ENCODE measurements around the gene FAM76A. TPM values are rescaled to one million over a fixed set of nuclear protein-coding genes. Genes with fewer than 3 reads are reported as not detected.

The FAM76A gene
- total and polyA plus RNA-seq, 2 donors (not counting 3 experiments of a cell fraction or from before 2014, with no cell fraction given): 1.8 to 12.8 TPM

DNA sequence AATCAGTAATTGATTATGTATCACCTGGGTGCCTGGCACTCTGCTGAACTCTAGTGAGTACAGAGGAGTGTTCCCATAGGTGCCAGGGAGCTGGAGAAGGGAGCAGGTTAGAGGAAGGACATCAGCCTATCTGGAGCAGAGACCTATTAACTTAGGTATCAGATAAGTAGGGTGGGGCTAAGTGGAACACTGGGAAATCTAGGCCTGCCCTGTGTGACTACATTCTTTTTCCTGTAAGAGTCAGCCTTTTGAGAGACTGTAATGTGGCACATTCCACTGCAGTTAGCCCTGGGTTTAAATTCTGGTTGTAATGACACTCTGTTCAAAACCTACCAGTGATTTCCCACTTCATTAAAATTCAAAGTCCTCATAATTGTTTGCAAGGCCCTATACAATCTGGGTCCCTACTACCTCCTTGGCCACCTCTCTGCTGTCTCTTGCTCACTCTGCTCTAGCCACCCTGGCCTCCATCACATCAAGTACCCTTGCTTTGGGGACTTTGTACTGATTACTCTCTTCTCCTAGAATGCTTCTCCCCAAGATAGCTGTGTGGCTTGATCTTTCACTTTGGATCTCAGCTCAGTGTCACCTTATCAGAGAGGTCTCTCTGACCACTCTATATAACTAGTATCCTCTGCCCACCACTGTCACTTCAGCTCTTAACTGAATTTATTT, 60.2 kb downstream of the FAM76A start:
- POLR2A ChIA-PET: interaction anchor here (1.9 kb wide), 1 partner anchor 13 kb away, joined by 9 read pairs; the partner anchor contains the start of gene STX12
- Histone ChIP-seq H2AFZ (ENCODE audit: low read depth, low read length) (no peak overlapping the region), H3K36me3 (ENCODE audit: control insufficient read depth in 2 of 2, extremely low read depth in 1 of 2, insufficient read depth in 2 of 2, low read length in 2 of 2) (peaks cover 0 to 2% of the 10 kb centered on the region in 2 experiments), H3K4me1 (ENCODE audit: control insufficient read depth, extremely low read depth, insufficient read depth, low read length) (peaks cover 37% of the 10 kb centered on the region), H3K9me3 (replicated peaks; ENCODE audit: control insufficient read depth, insufficient read depth, low read length) (no peaks in the 10 kb centered on the region), H4K20me1 (replicated peaks; ENCODE audit: control insufficient read depth, extremely low read depth, insufficient read depth, low read length) (peaks cover 2% of the 10 kb centered on the region), H3K9ac (replicated peaks; ENCODE audit: extremely low read depth, insufficient read depth, low read length) (no peak overlapping the region), H3K9me1 (replicated peaks; ENCODE audit: control insufficient read depth, extremely low read depth, insufficient read depth, low read length) (no peaks in the 10 kb centered on the region), H3K79me2 (ENCODE audit: control insufficient read depth, insufficient read depth, low read length) (peaks cover 70% of the 10 kb centered on the region), H3K27me3 (ENCODE audit: control insufficient read depth in 2 of 2, insufficient read depth in 2 of 2, low read length in 2 of 2) (no peaks in the 10 kb centered on the region), H3K4me2 (ENCODE audit: insufficient read depth, low read length) (no peak overlapping the region), H3K4me3 (replicated peaks in 1 of 3; ENCODE audit: insufficient read depth in 1 of 3, low read depth in 1 of 3, low read length in 3 of 3) (no peak overlapping the region), H3K27ac (ENCODE audit: insufficient read depth, low read depth, low read length) (no peak overlapping the region)
- no TSS peak for BruUV-seq (replicated peaks)
- intact Hi-C loops (cut with micrococcal nuclease): no loop called here
- peak; percentile 27 for DNase-seq (ENCODE audit: low read depth, low spot score)
- dilution Hi-C loops (cut with MboI; ENCODE audit: extremely low pct_ligation_motif_present, low sequenced_read_pairs): no loop called here
- CTCF ChIA-PET: interaction anchor here (0.8 to 2.0 kb wide), 4 partner anchors 10 to 116 kb away, joined by 4 to 9 read pairs (median 6); no protein-coding TSS in a partner anchor
- TF ChIP-seq POLR2AphosphoS5 (IDR thresholded peaks at IDR 0.05; ENCODE audit: insufficient read depth, low read depth, low read length) (no peak), POLR2A (IDR thresholded peaks at IDR 0.05; ENCODE audit: low read depth, low read length) (no peak), JUN (IDR thresholded peaks at IDR 0.05; ENCODE audit: borderline replicate concordance, insufficient read depth, insufficient read length, low read depth) (no peak)
- TF ChIP-seq, protein P1, sequence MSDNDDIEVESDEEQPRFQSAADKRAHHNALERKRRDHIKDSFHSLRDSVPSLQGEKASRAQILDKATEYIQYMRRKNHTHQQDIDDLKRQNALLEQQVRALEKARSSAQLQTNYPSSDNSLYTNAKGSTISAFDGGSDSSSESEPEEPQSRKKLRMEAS (IDR thresholded peaks at IDR 0.05; ENCODE audit: insufficient read depth, insufficient read length): no peak
- FAIRE-seq: no peak

DNA sequence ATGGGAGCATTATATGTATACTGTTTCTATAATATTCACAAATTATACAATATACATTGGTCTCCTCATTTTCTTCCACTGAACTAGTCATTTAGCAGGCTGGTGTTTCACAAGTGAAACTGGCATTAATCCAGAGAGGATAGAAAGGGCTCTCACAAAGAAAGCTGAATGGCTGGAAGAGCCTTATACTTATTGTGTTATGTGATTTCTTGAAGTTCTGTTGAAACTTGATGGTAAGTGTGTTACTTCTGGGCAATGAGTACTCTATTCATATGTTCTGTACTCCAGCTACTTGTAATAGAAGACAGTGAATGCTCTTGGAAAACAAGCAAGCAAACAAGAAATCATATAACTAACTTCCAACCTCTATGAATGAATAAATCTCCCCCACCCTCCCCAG, 62.1 kb downstream of the FAM76A start:
- Histone ChIP-seq H4K20me1 (replicated peaks; ENCODE audit: control insufficient read depth, extremely low read depth, insufficient read depth, low read length) (peaks cover 2% of the 10 kb centered on the region), H3K9me1 (replicated peaks; ENCODE audit: control insufficient read depth, extremely low read depth, insufficient read depth, low read length) (no peaks in the 10 kb centered on the region), H3K4me2 (ENCODE audit: insufficient read depth, low read length) (no peak overlapping the region), H3K79me2 (ENCODE audit: control insufficient read depth, insufficient read depth, low read length) (peaks cover 54% of the 10 kb centered on the region), H3K9me3 (replicated peaks; ENCODE audit: control insufficient read depth, insufficient read depth, low read length) (no peaks in the 10 kb centered on the region), H2AFZ (ENCODE audit: low read depth, low read length) (no peak overlapping the region), H3K9ac (replicated peaks; ENCODE audit: extremely low read depth, insufficient read depth, low read length) (no peak overlapping the region), H3K36me3 (ENCODE audit: control insufficient read depth in 2 of 2, extremely low read depth in 1 of 2, insufficient read depth in 2 of 2, low read length in 2 of 2) (peaks cover 4 to 5% of the 10 kb centered on the region in 2 experiments), H3K4me3 (replicated peaks in 1 of 3; ENCODE audit: insufficient read depth in 1 of 3, low read depth in 1 of 3, low read length in 3 of 3) (no peak overlapping the region), H3K27me3 (ENCODE audit: control insufficient read depth in 2 of 2, insufficient read depth in 2 of 2, low read length in 2 of 2) (no peaks in the 10 kb centered on the region), H3K27ac (ENCODE audit: insufficient read depth, low read depth, low read length) (peak overlapping the region; percentile 42), H3K4me1 (ENCODE audit: control insufficient read depth, extremely low read depth, insufficient read depth, low read length) (peaks cover 37% of the 10 kb centered on the region)
- TF ChIP-seq POLR2AphosphoS5 (IDR thresholded peaks at IDR 0.05; ENCODE audit: insufficient read depth, low read depth, low read length) (no peak), POLR2A (IDR thresholded peaks at IDR 0.05; ENCODE audit: low read depth, low read length) (no peak), JUN (IDR thresholded peaks at IDR 0.05; ENCODE audit: borderline replicate concordance, insufficient read depth, insufficient read length, low read depth) (no peak), EZH2 (IDR thresholded peaks at IDR 0.05; ENCODE audit: borderline replicate concordance, low read depth, low read length, severe bottlenecking) (no peak), GATA2 (IDR thresholded peaks at IDR 0.05; ENCODE audit: insufficient read depth, insufficient read length, low read depth, low read length) (no peak), FOS (IDR thresholded peaks at IDR 0.05; ENCODE audit: borderline replicate concordance, insufficient read depth, low read length) (no peak), MYC (IDR thresholded peaks at IDR 0.05; ENCODE audit: low read depth, low read length) (no peak)
- TF ChIP-seq, protein P2, sequence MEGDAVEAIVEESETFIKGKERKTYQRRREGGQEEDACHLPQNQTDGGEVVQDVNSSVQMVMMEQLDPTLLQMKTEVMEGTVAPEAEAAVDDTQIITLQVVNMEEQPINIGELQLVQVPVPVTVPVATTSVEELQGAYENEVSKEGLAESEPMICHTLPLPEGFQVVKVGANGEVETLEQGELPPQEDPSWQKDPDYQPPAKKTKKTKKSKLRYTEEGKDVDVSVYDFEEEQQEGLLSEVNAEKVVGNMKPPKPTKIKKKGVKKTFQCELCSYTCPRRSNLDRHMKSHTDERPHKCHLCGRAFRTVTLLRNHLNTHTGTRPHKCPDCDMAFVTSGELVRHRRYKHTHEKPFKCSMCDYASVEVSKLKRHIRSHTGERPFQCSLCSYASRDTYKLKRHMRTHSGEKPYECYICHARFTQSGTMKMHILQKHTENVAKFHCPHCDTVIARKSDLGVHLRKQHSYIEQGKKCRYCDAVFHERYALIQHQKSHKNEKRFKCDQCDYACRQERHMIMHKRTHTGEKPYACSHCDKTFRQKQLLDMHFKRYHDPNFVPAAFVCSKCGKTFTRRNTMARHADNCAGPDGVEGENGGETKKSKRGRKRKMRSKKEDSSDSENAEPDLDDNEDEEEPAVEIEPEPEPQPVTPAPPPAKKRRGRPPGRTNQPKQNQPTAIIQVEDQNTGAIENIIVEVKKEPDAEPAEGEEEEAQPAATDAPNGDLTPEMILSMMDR (IDR thresholded peaks at IDR 0.05; ENCODE audit: extremely low read depth in 1 of 2, insufficient read depth in 1 of 2, low read depth in 1 of 2, low read length in 2 of 2): no peak
- TF ChIP-seq, protein P1 (IDR thresholded peaks at IDR 0.05; ENCODE audit: insufficient read depth, insufficient read length): no peak
- ChIA-PET CTCF (interaction anchor here (0.7 to 4.6 kb wide), 5 partner anchors 14 to 119 kb away, joined by 3 to 21 read pairs (median 4); partner anchors contain the start of genes FAM76A and STX12), POLR2A (interaction anchor here (3.4 kb wide), 1 partner anchor 14 kb away, joined by 67 read pairs; the partner anchor contains the start of gene STX12)
- no TSS peak for BruUV-seq (replicated peaks)
- FAIRE-seq (no peak), DNase-seq (ENCODE audit: low read depth, low spot score) (peak; percentile 61)
- dilution Hi-C loops (cut with MboI; ENCODE audit: extremely low pct_ligation_motif_present, low sequenced_read_pairs): no loop called here
- intact Hi-C loops (cut with micrococcal nuclease): loop anchor here (2.0 kb wide), 1 partner anchor 43 kb away; the partner anchor contains the start of gene PPP1R8
